HG03342 (cell line): ENCODE results near the gene DCT.

ENCODE experiments used
- ATAC-seq: cut with Tn5 transposase; IDR thresholded peaks from one replicate; pipeline ENCODE4 v1.9.1; 2021; ENCODE audit warnings: mild to moderate bottlenecking, moderate library complexity; ENCODE audit not compliant: unreplicated experiment

The DCT gene

GRCh38 chr13:94454906-94455305, 24.6 kb downstream of the DCT start:
- ATAC-seq = no peak

- no peak for ATAC-seq
Observed at GRCh38 chr13:94454334-94454733, 25.1 kb downstream of the DCT start.

- no peak for ATAC-seq
Observed at GRCh38 chr13:94444826-94445225, 34.7 kb downstream of the DCT start.

GRCh38 chr13:94435604-94436226, 43.8 kb downstream of the DCT start:
- peak; percentile 63 for ATAC-seq

- peak; percentile 49 for ATAC-seq
Observed at GRCh38 chr13:94433055-94433961, 46.2 kb downstream of the DCT start.

GRCh38 chr13:94431987-94432386, 47.5 kb downstream of the DCT start:
- ATAC-seq = no peak

GRCh38 chr13:94431574-94431973, 47.9 kb downstream of the DCT start:
- ATAC-seq = no peak

GRCh38 chr13:94427313-94427953, 52.0 kb downstream of the DCT start:
- ATAC-seq = no peak

- no peak for ATAC-seq
Observed at GRCh38 chr13:94419925-94420305, 59.6 kb downstream of the DCT start.

GRCh38 chr13:94419304-94419924, 60.1 kb downstream of the DCT start:
- ATAC-seq = peak; percentile 75

GRCh38 chr13:94417294-94417693, 62.2 kb downstream of the DCT start:
- ATAC-seq = no peak

- no peak for ATAC-seq
Observed at GRCh38 chr13:94416454-94417080, 62.9 kb downstream of the DCT start.

- ATAC-seq = no peak
Observed at GRCh38 chr13:94415500-94416237, 63.8 kb downstream of the DCT start.

- no peak for ATAC-seq
Observed at GRCh38 chr13:94414708-94415107, 64.8 kb downstream of the DCT start.

GRCh38 chr13:94414141-94414540, 65.3 kb downstream of the DCT start:
- ATAC-seq = no peak

- ATAC-seq = no peak
Observed at GRCh38 chr13:94413598-94413944, 65.9 kb downstream of the DCT start.

- no peak for ATAC-seq
Observed at GRCh38 chr13:94412870-94413597, 66.4 kb downstream of the DCT start.

GRCh38 chr13:94411747-94412146, 67.7 kb downstream of the DCT start:
- ATAC-seq = no peak

GRCh38 chr13:94408314-94409036, 71.0 kb downstream of the DCT start:
- ATAC-seq = no peak
